ENCODE data around the gene LYSMD1.

LYSMD1 gene

GRCh38 chr1:151135433-151136385 lies 30.0 kb downstream of the LYSMD1 start:
- no peak for DNase-seq (ENCODE audit: low spot score)

DNA sequence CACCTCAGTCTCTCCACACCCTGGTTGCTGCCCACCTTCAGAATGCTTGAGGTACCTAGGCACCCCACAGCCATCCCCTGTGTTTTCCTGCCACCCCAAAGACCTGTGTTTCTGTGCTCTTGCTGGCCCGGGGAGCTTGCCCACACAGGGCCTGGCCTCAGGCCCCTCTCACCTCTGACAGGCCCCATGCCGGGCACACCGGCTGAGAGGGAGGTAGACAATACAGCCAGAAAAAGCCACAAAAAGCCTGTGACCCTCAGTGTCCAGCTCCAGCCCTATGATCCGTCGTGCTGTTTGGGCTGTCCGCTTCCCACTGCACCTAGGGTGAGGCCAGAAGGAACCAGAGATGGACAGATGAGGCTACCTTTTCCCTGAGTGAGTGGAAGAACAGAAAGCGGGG lies 30.7 kb downstream of the LYSMD1 start:
- no peak for DNase-seq (ENCODE audit: low spot score)

GRCh38 chr1:151134396-151134795 lies 31.3 kb downstream of the LYSMD1 start:
- DNase-seq (ENCODE audit: low spot score) = no peak

DNA sequence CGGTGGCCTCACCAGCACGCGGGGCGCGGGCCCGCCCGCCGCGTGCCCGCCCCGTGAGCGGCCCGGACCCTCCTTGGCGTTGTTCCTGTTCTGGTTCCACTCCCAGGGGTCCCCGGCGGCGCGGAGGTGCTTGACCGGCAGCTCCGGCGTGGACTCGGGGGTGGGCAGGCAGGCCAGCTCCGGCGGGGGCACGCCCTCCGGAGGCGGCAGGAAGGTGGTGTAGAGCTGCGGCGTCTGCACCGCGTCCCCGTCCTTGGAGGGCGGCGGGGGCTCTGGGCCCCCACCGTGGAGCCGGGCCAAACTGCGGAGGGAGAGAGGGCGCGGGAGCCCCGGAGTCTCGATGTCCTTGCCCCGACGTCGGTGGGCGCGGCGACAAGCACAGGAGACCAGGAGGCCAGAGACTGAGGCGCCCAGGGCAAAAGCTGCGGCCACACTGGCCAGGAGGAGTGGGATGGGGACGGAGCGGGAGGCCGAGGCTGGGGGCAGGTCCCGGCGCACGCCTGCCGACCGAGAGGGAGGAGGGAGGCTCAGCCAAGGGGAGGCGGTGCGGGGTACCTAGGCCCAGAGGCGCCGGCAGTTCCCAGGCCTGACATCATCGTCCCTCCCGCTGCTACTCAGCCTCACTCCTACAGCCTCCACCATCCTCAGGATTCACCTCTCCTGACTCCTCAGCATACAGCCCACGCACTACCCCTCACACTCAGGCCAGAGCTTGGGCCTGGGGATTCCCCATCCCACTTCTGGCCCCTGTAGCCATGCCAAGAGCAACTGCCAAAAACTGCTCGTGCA lies 32.5 kb downstream of the LYSMD1 start:
- DNase-seq (ENCODE audit: low spot score) = no peak

DNA sequence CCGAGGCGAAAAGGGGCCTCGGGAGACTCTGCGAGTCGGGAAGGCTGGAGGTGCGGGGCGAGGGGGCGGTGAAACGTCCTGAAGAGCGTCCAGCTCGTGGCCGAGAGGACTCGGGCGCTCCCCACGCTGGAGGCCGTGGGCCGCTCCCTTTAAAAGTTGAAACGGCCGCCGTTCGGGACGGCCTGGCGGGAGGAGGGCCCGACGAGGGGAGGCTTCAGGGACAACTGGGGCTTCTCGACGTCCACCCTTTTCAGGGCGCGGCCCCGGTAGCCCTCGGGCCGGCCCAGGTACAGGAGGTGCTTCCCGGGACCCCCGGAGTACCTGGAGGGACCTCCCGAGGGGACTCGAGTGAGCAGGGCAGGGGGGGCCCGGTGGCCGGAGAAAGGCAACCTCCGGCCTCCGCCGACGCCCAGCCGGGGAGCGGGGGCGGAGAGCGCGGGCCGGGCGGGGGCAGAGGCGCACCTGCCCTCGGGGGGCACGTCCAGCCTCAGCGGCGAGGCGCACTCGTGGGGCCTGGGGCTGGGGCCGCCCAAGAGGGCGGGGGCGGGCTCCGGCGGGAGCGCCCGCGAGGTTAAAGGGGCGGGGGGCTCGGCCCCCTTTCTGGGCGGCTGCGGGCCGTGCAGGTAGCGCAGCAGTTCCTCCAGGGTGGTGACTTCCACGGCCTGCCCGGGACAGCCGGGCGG lies 33.2 kb downstream of the LYSMD1 start:
- no peak for DNase-seq (ENCODE audit: low spot score)

DNA sequence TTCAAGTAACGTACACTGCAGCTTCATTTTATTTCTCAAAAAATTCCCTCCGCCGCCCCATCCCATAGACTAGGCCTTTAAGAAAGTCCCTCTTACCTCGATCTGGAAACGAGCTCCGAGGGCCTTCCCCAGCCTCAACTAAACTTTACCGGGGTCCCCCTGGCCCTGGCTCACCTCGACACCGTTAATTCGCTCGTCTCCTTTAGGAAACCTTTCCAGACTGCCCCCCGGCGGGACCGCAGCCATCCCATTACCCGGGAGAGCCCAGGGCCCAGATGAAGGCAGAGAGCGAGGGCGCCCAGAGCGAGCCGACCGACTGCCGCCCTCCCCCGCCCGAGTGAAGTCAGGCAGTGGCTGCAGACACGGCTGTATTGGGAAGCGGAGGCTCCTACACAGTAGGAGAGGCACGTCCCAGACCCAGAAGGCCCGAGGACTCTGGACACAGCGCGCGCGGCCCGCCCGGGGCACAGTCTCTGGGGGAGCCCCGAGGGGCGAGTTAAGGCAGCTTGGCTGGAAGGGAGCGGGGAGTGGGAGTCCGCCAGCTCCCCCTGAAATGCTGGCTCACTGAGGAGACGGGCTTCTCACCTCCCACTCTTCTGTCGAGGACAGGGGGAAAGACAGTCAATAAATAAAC lies 33.9 kb downstream of the LYSMD1 start:
- no peak for DNase-seq (ENCODE audit: low spot score)

DNA sequence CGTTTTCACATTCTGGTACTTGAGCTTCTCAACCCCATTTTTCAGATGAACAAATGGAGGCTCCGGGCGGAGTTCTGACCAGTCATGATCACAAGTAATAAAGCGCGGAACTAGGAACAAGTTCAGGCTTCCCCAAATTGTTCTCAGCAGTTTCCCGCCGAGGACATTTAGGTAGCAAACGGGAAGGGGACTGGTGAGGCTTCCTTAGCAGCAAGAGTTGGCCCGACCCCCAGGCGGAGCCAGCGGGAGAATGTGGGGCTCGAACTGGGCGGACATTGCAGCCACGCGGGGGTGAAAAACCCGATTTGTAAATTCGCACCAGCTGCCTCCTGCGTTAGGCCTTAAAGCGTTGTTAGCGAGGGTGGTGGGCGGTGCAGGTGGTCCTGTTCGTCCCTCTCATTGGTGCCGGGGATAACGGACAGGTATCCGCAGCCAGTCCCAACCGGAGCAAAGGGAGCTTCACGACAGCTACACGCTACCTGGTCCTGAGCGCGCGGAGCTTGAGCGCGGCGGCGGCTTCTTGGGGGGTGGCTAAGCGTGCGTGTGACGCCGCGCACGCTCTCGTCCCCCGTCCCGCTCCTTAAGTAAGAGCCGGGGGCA lies 34.6 kb downstream of the LYSMD1 start:
- no peak for DNase-seq (ENCODE audit: low spot score)

DNA sequence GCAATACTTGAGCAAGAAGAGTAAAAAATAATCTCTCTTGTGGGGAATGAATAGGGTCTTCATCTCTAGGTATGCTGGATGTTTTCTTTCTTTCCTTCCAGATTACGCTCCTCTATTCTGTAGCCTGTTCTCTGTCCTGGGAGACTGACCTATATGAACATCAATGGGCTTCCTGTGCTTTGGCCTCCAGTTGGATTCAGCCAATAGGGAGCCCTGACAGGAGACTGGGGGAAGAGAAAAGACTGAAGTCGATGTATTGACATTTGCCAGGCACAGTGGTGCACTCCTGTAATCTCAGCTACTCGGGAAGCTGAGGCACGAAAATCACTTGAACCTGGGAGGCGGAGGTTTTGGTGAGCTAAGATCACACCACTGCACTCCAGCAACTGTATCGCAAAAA lies 36.9 kb downstream of the LYSMD1 start:
- no peak for DNase-seq (ENCODE audit: low spot score)

- DNase-seq (ENCODE audit: low spot score) = no peak
These were observed 40.8 kb downstream of the LYSMD1 start for GRCh38 chr1:151124763-151125403.

GRCh38 chr1:151113877-151114276 lies 51.8 kb downstream of the LYSMD1 start:
- no peak for DNase-seq (ENCODE audit: low spot score)

Data from SW480 (cell line).